GM23338 (cell line): ENCODE results near the gene EXOC3. TPM values are rescaled to one million over a fixed set of nuclear protein-coding genes. Genes with fewer than 3 reads are reported as not detected.

Experiments
- ATAC-seq: fragments of 200-7000 bp; cut with Tn5 transposase; 3 replicates; pipeline ENCODE4 v1.9.1; 2020
- DNase-seq: peaks from one replicate; pipeline ENCODE4 v3.0.0-alpha.2; 2015; ENCODE audit warnings: low spot score
- H2AFZ ChIP-seq: fragments of 200-600 bp; sonication (generic); 2 replicates; pipeline ENCODE4 v1.8.0; 2016; ENCODE audit warnings: antibody characterized with exemption, mild to moderate bottlenecking, moderate library complexity
- H3F3A ChIP-seq: fragments of 200-600 bp; sonication (generic); replicated peaks from 2 replicates; pipeline ENCODE4 v1.8.0; 2017; ENCODE audit warnings: antibody characterized with exemption, mixed run types, low read depth
- H3K27ac ChIP-seq: fragments of 200-600 bp; sonication (generic); 2 replicates; pipeline ENCODE4 v1.6.1; 2016; ENCODE audit warnings: low read depth
- H3K27me3 ChIP-seq: fragments of 200-600 bp; sonication (generic); 2 replicates; pipeline ENCODE4 v1.8.0; 2016; ENCODE audit warnings: mild to moderate bottlenecking, mixed run types, moderate library complexity; ENCODE audit not compliant: insufficient read depth
- H3K36me3 ChIP-seq: fragments of 200-600 bp; sonication (generic); 2 replicates; pipeline ENCODE4 v1.8.0; 2016; ENCODE audit warnings: mild to moderate bottlenecking; ENCODE audit not compliant: insufficient read depth
- H3K4me1 ChIP-seq: fragments of 200-600 bp; sonication (generic); 2 replicates; pipeline ENCODE4 v1.8.0; 2016; ENCODE audit warnings: mild to moderate bottlenecking, moderate library complexity; ENCODE audit not compliant: insufficient read depth
- H3K4me2 ChIP-seq: fragments of 200-600 bp; sonication (generic); 2 replicates; pipeline ENCODE4 v1.7.1; 2017; ENCODE audit warnings: mixed run types
- H3K4me3 ChIP-seq: fragments of 200-600 bp; sonication (generic); 2 replicates; pipeline ENCODE4 v1.6.1; 2016; ENCODE audit warnings: mixed run types
- H3K79me2 ChIP-seq: fragments of 200-600 bp; sonication (generic); replicated peaks from 2 replicates; pipeline ENCODE4 v1.8.0; 2017; ENCODE audit warnings: mild to moderate bottlenecking; ENCODE audit not compliant: insufficient read depth
- H3K9me2 ChIP-seq: fragments of 200-600 bp; sonication (generic); 2 replicates; pipeline ENCODE4 v1.8.0; 2017; ENCODE audit not compliant: insufficient read depth
- H4K20me1 ChIP-seq: fragments of 200-600 bp; sonication (generic); replicated peaks from 2 replicates; pipeline ENCODE4 v1.8.0; 2017; ENCODE audit warnings: mild to moderate bottlenecking; ENCODE audit not compliant: insufficient read depth
- H3K27ac Mint-ChIP-seq: 2 replicates; pipeline ENCODE4 v1.8.0; 2020; ENCODE audit warnings: inconsistent platforms, mild to moderate bottlenecking, moderate library complexity, mixed read lengths
- H3K27me3 Mint-ChIP-seq: 3 replicates; pipeline ENCODE4 v1.8.0; 2022; ENCODE audit warnings: low read depth, mild to moderate bottlenecking, moderate library complexity, mixed read lengths, inconsistent platforms; ENCODE audit not compliant: insufficient read depth, poor library complexity
- H3K36me3 Mint-ChIP-seq: 3 replicates; pipeline ENCODE4 v1.8.0; 2021; ENCODE audit warnings: low read depth, mild to moderate bottlenecking, inconsistent platforms, moderate library complexity, mixed read lengths
- H3K4me1 Mint-ChIP-seq: 3 replicates; pipeline ENCODE4 v1.8.0; 2020; ENCODE audit warnings: mild to moderate bottlenecking, inconsistent platforms, mixed read lengths
- H3K4me3 Mint-ChIP-seq: 3 replicates; pipeline ENCODE4 v1.8.0; 2021; ENCODE audit warnings: moderate library complexity, mild to moderate bottlenecking, inconsistent platforms, mixed read lengths
- H3K9me3 Mint-ChIP-seq: 3 replicates; pipeline ENCODE4 v1.8.0; 2020; ENCODE audit warnings: moderate library complexity, mild to moderate bottlenecking, inconsistent platforms, mixed read lengths
- CREB1 ChIP-seq: fragments of 250-450 bp; sonication (Bioruptor Pico); IDR thresholded peaks from 2 replicates; pipeline ENCODE4 v1.5.0; 2020; ENCODE audit warnings: low read depth, mild to moderate bottlenecking, moderate library complexity
- CTCF ChIP-seq, 2 experiments: fragments of 200-600 bp in 1 of 2; sonication (generic) in 1 of 2; conservative IDR thresholded peaks; 2 replicates each; pipeline versions ENCODE4 v1.5.1 to v1.6.1; 2016 to 2017; ENCODE audit warnings: antibody characterized with exemption in 2 of 2, low read depth in 2 of 2, mild to moderate bottlenecking in 2 of 2, moderate library complexity in 1 of 2
- ETS1 ChIP-seq: IDR thresholded peaks from 2 replicates; pipeline ENCODE4 v1.6.1; 2016; ENCODE audit warnings: antibody characterized with exemption
- EZH2 ChIP-seq: fragments of 200-600 bp; sonication (generic); IDR thresholded peaks from one replicate; pipeline ENCODE4 v1.8.0; 2017; ENCODE audit warnings: antibody characterized with exemption, mild to moderate bottlenecking, low read depth; ENCODE audit not compliant: unreplicated experiment
- EZH2phosphoT487 ChIP-seq: fragments of 200-600 bp; sonication (generic); IDR thresholded peaks from one replicate; pipeline ENCODE4 v1.8.1; 2018; ENCODE audit warnings: antibody characterized with exemption; ENCODE audit not compliant: unreplicated experiment
- JUNB ChIP-seq: IDR thresholded peaks from one replicate; pipeline ENCODE4 v1.6.1; 2016; ENCODE audit warnings: antibody characterized with exemption; ENCODE audit not compliant: unreplicated experiment
- NANOG ChIP-seq: IDR thresholded peaks from 2 replicates; pipeline ENCODE4 v1.6.1; 2016; ENCODE audit warnings: antibody characterized with exemption, borderline replicate concordance
- POLR2AphosphoS5 ChIP-seq: IDR thresholded peaks from 2 replicates; pipeline ENCODE4 v1.6.1; 2016; ENCODE audit warnings: antibody characterized with exemption, low read depth
- STAT1 ChIP-seq: IDR thresholded peaks from one replicate; pipeline ENCODE4 v1.6.1; 2016; ENCODE audit warnings: antibody characterized with exemption; ENCODE audit not compliant: unreplicated experiment
- ZNF114 ChIP-seq: fragments of 250-450 bp; sonication (Bioruptor Pico); IDR thresholded peaks from 2 replicates; pipeline ENCODE4 v1.5.0; 2020; ENCODE audit warnings: mild to moderate bottlenecking, moderate library complexity
- ZNF331 ChIP-seq: fragments of 250-450 bp; sonication (Bioruptor Pico); IDR thresholded peaks from 2 replicates; pipeline ENCODE4 v1.5.0; 2020; ENCODE audit warnings: low read depth, mild to moderate bottlenecking, moderate library complexity
- ZNF462 ChIP-seq: fragments of 250-450 bp; sonication (Bioruptor Pico); IDR thresholded peaks from 2 replicates; pipeline ENCODE4 v1.5.0; 2020; ENCODE audit warnings: mild to moderate bottlenecking, moderate library complexity
- polyA plus RNA-seq: library from polyadenylated mRNA; unstranded; fragments of >200 nt; fragmentation: Nextera tagmentation; extraction: Ambion mirVana; gene quantifications from 2 replicates; pipeline ENCODE4 v1.2.1, GENCODE V29; 2016
- total RNA-seq: library from RNA; depleted of rRNA; stranded (reverse); fragments of >200 nt; shearing (Covaris generic); gene quantifications from 2 replicates; pipeline ENCODE4 v1.2.3, GENCODE V29; 2014
- TF ChIP-seq, protein P1 (sequence below): IDR thresholded peaks from one replicate; pipeline ENCODE4 v1.6.1; 2018; ENCODE audit warnings: antibody characterized with exemption; ENCODE audit not compliant: unreplicated experiment

The EXOC3 gene
- total and polyA plus RNA-seq, 2 experiments from 2014 or later: 13.4 to 31.6 TPM

GRCh38 chr5:489689-490080 is 46.7 kb downstream of the EXOC3 start:
- TF ChIP-seq POLR2AphosphoS5: no peak
- TF ChIP-seq CREB1 (CRISPR knock-in tag): no peak
- no peak for TF ChIP-seq ZNF331
- TF ChIP-seq ZNF462: no peak
- TF ChIP-seq, protein P1, sequence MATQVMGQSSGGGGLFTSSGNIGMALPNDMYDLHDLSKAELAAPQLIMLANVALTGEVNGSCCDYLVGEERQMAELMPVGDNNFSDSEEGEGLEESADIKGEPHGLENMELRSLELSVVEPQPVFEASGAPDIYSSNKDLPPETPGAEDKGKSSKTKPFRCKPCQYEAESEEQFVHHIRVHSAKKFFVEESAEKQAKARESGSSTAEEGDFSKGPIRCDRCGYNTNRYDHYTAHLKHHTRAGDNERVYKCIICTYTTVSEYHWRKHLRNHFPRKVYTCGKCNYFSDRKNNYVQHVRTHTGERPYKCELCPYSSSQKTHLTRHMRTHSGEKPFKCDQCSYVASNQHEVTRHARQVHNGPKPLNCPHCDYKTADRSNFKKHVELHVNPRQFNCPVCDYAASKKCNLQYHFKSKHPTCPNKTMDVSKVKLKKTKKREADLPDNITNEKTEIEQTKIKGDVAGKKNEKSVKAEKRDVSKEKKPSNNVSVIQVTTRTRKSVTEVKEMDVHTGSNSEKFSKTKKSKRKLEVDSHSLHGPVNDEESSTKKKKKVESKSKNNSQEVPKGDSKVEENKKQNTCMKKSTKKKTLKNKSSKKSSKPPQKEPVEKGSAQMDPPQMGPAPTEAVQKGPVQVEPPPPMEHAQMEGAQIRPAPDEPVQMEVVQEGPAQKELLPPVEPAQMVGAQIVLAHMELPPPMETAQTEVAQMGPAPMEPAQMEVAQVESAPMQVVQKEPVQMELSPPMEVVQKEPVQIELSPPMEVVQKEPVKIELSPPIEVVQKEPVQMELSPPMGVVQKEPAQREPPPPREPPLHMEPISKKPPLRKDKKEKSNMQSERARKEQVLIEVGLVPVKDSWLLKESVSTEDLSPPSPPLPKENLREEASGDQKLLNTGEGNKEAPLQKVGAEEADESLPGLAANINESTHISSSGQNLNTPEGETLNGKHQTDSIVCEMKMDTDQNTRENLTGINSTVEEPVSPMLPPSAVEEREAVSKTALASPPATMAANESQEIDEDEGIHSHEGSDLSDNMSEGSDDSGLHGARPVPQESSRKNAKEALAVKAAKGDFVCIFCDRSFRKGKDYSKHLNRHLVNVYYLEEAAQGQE: no peak
- TF ChIP-seq CTCF (conservative IDR thresholded peaks at IDR 0.05; ENCODE audit: low read depth in 2 of 2): no peak
- no peak for TF ChIP-seq NANOG
- no peak for TF ChIP-seq ETS1
- TF ChIP-seq STAT1: no peak
- no peak for TF ChIP-seq JUNB
- no peak for TF ChIP-seq EZH2
- no peak for TF ChIP-seq EZH2phosphoT487
- TF ChIP-seq ZNF114: no peak
- no peak overlapping the region for H3K4me2 ChIP-seq
- no peaks in the 10 kb centered on the region for H3K36me3 Mint-ChIP-seq
- H3K4me3 ChIP-seq: no peak overlapping the region
- no peak overlapping the region for H3K4me3 Mint-ChIP-seq
- no peaks in the 10 kb centered on the region for H3K36me3 ChIP-seq
- no peak overlapping the region for H3K27ac ChIP-seq
- no peaks in the 10 kb centered on the region for H3K79me2 ChIP-seq
- no peaks in the 10 kb centered on the region for H4K20me1 ChIP-seq
- no peaks in the 10 kb centered on the region for H3K9me3 Mint-ChIP-seq
- no peaks in the 10 kb centered on the region for H3K9me2 ChIP-seq
- H3F3A ChIP-seq: no peaks in the 10 kb centered on the region
- 0 out of 2 replicates have a peak, but pooled peaks cover 2% of the 10 kb centered on the region for H3K27me3 ChIP-seq
- DNase-seq (no peak), ATAC-seq (no peak)
- no peak overlapping the region for H2AFZ ChIP-seq
- H3K4me1 ChIP-seq: no peaks in the 10 kb centered on the region; the same call in 1 of the 2 replicates
- no peak overlapping the region for H3K27ac Mint-ChIP-seq
- peaks cover 53% of the 10 kb centered on the region for H3K27me3 Mint-ChIP-seq
- H3K4me1 Mint-ChIP-seq: peaks cover 6% of the 10 kb centered on the region
